Panc1 (cell line): ENCODE data around the gene TUFT1. TPM values are rescaled to one million over a fixed set of nuclear protein-coding genes. Genes with fewer than 3 reads are reported as not detected.

Source experiments
- ATAC-seq: fragments of 200-7000 bp; cut with Tn5 transposase; 2 replicates; pipeline ENCODE4 v1.9.1; 2020; ENCODE audit warnings: mild to moderate bottlenecking, moderate library complexity
- BruUV-seq: library from RNA; stranded (reverse); fragments of 400-500 nt; replicated peaks from 2 replicates; lab custom pipeline; 2021; lab: Mats Ljungman, UMichigan
- CTCF ChIA-PET: fragments of 300-600 bp; sonication (Branson Sonifier 250); formaldehyde crosslinking; loops from one replicate; lab custom pipeline; 2022; ENCODE audit warnings: antibody characterized with exemption; lab: Charles Lee
- POLR2A ChIA-PET: fragments of 300-600 bp; sonication (Branson Sonifier 250); formaldehyde crosslinking; loops from one replicate; lab custom pipeline; 2022; ENCODE audit warnings: antibody characterized with exemption; lab: Charles Lee
- DNase-seq: peaks from one replicate; pipeline ENCODE4 v3.0.0-alpha.2; 2010; ENCODE audit warnings: low read depth, low spot score
- H3K27ac ChIP-seq: 2 replicates; pipeline ENCODE4 v1.5.1; 2011; ENCODE audit warnings: mild to moderate bottlenecking, low read length, inconsistent platforms
- H3K27me3 ChIP-seq: fragments of 200-500 bp; sonication (Bioruptor generic); 2 replicates; pipeline ENCODE4 v1.6.0; 2014; ENCODE audit warnings: low read length, inconsistent platforms; ENCODE audit not compliant: control insufficient read depth, insufficient read depth
- H3K36me3 ChIP-seq: fragments of 200-500 bp; sonication (Bioruptor generic); 2 replicates; pipeline ENCODE4 v1.5.1; 2014; ENCODE audit warnings: inconsistent platforms, mild to moderate bottlenecking, low read length, moderate library complexity; ENCODE audit not compliant: control insufficient read depth, insufficient read depth
- H3K4me1 ChIP-seq: 2 replicates; pipeline ENCODE4 v1.5.1; 2011; ENCODE audit warnings: inconsistent platforms, mild to moderate bottlenecking, low read length, moderate library complexity; ENCODE audit not compliant: control insufficient read depth, insufficient read depth
- H3K4me3 ChIP-seq, 2 experiments: 2 replicates each; pipeline ENCODE4 v1.5.1; 2011 to 2012; ENCODE audit warnings: low read depth in 2 of 2, low read length in 2 of 2, mild to moderate bottlenecking in 2 of 2, inconsistent platforms in 1 of 2, moderate library complexity in 1 of 2
- H3K9me3 ChIP-seq: fragments of 200-500 bp; sonication (Bioruptor generic); 2 replicates; pipeline ENCODE4 v1.5.1; 2014; ENCODE audit warnings: low read depth, mild to moderate bottlenecking, inconsistent platforms, low read length, moderate library complexity; ENCODE audit not compliant: control insufficient read depth, insufficient read depth
- CTCF ChIP-seq: fragments of 450-650 bp; IDR thresholded peaks from 2 replicates; pipeline ENCODE4 v1.5.1; 2017; ENCODE audit warnings: mild to moderate bottlenecking
- POLR2AphosphoS5 ChIP-seq: IDR thresholded peaks from 2 replicates; pipeline ENCODE4 v1.6.1; 2012; ENCODE audit warnings: mild to moderate bottlenecking, low read depth, low read length, moderate library complexity
- REST ChIP-seq, 2 experiments: IDR thresholded peaks; 2 replicates each; pipeline ENCODE4 v1.6.1; 2011 to 2012; ENCODE audit warnings: low read depth in 2 of 2, control low read depth in 1 of 2, low read length in 1 of 2, mild to moderate bottlenecking in 1 of 2, moderate library complexity in 1 of 2; ENCODE audit not compliant: insufficient read depth in 1 of 2
- SIN3A ChIP-seq: IDR thresholded peaks from 2 replicates; pipeline ENCODE4 v1.6.1; 2012; ENCODE audit warnings: low read depth, mild to moderate bottlenecking, low read length, moderate library complexity, borderline replicate concordance; ENCODE audit not compliant: insufficient read depth
- TCF7L2 ChIP-seq: IDR thresholded peaks from 2 replicates; pipeline ENCODE4 v1.6.1; 2011; ENCODE audit warnings: mild to moderate bottlenecking, low read depth, low read length, inconsistent platforms
- in situ Hi-C: cut with HindIII; loops from 2 replicates; pipeline ENCODE4 v1.10.0; 2016; ENCODE audit warnings: low sequenced_read_pairs, low pct_unique_long_range_greater_than_20kb
- intact Hi-C: fragments of 100-400 bp; cut with micrococcal nuclease; formaldehyde crosslinking; loops from one replicate; pipeline ENCODE4 v1.10.0; 2022; ENCODE audit not compliant: unreplicated experiment
- total RNA-seq: library from RNA; stranded (reverse); gene quantifications from one replicate; pipeline ENCODE4 v1.2.1, GENCODE V29; 2021; ENCODE audit not compliant: unreplicated experiment

Gene TUFT1
- total RNA-seq, 1 experiment from 2014 or later = 66.4 TPM

GRCh38 chr1:151511636-151512215 is 28.4 kb upstream of the TUFT1 start:
- TF ChIP-seq POLR2AphosphoS5 (no peak), SIN3A (0 out of 2 replicates have a peak, but pooled peaks have one; percentile 17)
- peaks cover 33% of the 10 kb centered on the region for H3K4me1 ChIP-seq
- ChIA-PET POLR2A (no interaction called here), CTCF (no interaction called here)
- H3K27me3 ChIP-seq = no peaks in the 10 kb centered on the region
- H3K4me3 ChIP-seq = peak overlapping the region; percentile 50 to 80
- H3K27ac ChIP-seq = peak overlapping the region; percentile 8
- no peaks in the 10 kb centered on the region; the same call in 1 of the 2 replicates for H3K36me3 ChIP-seq
- in situ Hi-C loops (no loop called here), intact Hi-C loops (loop anchor here (10.0 kb wide), 1 partner anchor 67 kb away; no protein-coding TSS in a partner anchor)
- DNase-seq (no peak), ATAC-seq (peak; percentile 75)
- no TSS peak for BruUV-seq
- H3K9me3 ChIP-seq = no peaks in the 10 kb centered on the region

GRCh38 chr1:151512326-151512725 is 27.8 kb upstream of the TUFT1 start:
- ChIA-PET POLR2A (no interaction called here), CTCF (no interaction called here)
- no peaks in the 10 kb centered on the region for H3K9me3 ChIP-seq
- intact Hi-C loops (loop anchor here (10.0 kb wide), 1 partner anchor 68 kb away; no protein-coding TSS in a partner anchor), in situ Hi-C loops (no loop called here)
- no peaks in the 10 kb centered on the region for H3K27me3 ChIP-seq
- peak overlapping the region; percentile 50 to 80 for H3K4me3 ChIP-seq
- ATAC-seq (no peak), DNase-seq (no peak)
- H3K4me1 ChIP-seq = peaks cover 33% of the 10 kb centered on the region
- TF ChIP-seq TCF7L2 (no peak), REST (IDR thresholded peaks at IDR 0.05; ENCODE audit: insufficient read depth in 1 of 2, low read depth in 2 of 2, low read length in 1 of 2) (no peak), SIN3A (no peak), POLR2AphosphoS5 (no peak), CTCF (no peak)
- H3K36me3 ChIP-seq = no peaks in the 10 kb centered on the region; the same call in 1 of the 2 replicates
- H3K27ac ChIP-seq = no peak overlapping the region; the same call in 1 of the 2 replicates
- BruUV-seq = no TSS peak
